ENCODE measurements around the gene NAA20.

NAA20 gene

GRCh38 chr20:20034486-20034885 is 17.3 kb downstream of the NAA20 start:
- TF ChIP-seq CTCF (IDR thresholded peaks at IDR 0.05; ENCODE audit: low read depth, low read length), result no peak
- H3K4me3 ChIP-seq (ENCODE audit: low read depth, low read length), result no peak overlapping the region

DNA sequence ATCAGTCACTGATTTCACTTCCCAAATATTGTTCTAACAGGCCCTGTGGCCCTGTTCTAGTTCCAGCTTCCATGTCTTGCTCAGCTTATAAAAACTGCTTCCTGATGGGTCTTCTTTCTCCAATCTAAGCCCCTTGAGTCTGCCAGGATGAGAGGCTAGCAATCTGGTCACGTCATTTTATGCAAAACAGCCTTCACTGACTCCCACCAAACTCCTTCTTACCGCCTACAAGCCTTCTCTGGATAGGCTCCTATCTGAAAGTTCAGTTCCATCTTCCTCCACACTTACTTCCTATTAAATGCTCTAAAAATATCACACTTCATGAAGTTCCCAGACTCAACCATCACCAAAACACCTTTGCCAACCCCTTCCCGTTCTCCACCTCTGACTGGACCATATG is 19.6 kb downstream of the NAA20 start:
- H3K4me3 ChIP-seq (ENCODE audit: low read depth, low read length), result no peak overlapping the region
- no peak for TF ChIP-seq CTCF (IDR thresholded peaks at IDR 0.05; ENCODE audit: low read depth, low read length)

GRCh38 chr20:20037960-20038359 is 20.8 kb downstream of the NAA20 start:
- H3K4me3 ChIP-seq (ENCODE audit: low read depth, low read length), result no peak overlapping the region
- TF ChIP-seq CTCF (IDR thresholded peaks at IDR 0.05; ENCODE audit: low read depth, low read length), result no peak

DNA sequence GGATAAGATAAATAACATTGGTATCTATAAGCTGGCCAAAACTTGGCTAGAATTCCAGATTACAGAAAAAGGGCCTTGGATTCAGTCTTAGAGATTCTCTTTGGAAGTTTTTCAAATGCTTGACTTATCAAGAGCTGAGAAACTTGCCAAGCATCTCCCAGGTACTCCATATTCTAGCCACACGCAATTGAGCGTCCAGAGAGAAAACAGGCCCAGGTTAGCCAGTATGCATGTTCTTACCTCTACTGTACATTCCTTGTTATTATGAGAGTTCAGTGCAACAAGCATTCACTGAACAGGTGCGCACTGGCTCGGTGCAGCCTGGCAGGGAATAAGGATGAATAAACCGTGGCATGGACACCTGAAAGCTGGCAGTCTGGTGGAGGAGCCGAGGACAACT is 21.4 kb downstream of the NAA20 start:
- H3K4me3 ChIP-seq (ENCODE audit: low read depth, low read length), result no peak overlapping the region
- no peak for TF ChIP-seq CTCF (IDR thresholded peaks at IDR 0.05; ENCODE audit: low read depth, low read length)

GRCh38 chr20:20039752-20040387 is 22.7 kb downstream of the NAA20 start:
- no peak overlapping the region for H3K4me3 ChIP-seq (ENCODE audit: low read depth, low read length)
- TF ChIP-seq CTCF (IDR thresholded peaks at IDR 0.05; ENCODE audit: low read depth, low read length), result no peak

DNA sequence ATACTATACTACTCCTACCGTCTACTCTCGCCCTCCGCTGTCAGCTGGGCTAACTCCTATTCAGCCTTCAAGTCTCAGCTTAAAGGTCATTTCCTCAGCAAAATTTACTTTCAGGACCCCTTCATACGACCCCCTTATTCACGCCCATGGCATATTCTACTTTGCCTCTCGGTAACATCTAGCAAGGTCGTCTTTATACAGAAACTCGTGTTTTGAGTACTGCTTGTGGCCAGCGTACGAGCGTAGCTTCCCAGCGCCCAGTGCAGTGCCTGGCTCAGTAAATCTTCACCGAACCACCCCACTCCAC is 34.6 kb downstream of the NAA20 start:
- H3K4me3 ChIP-seq (ENCODE audit: low read depth, low read length), result peak overlapping the region; percentile 100
- TF ChIP-seq CTCF (IDR thresholded peaks at IDR 0.05; ENCODE audit: low read depth, low read length), result no peak

- no peak for TF ChIP-seq CTCF (IDR thresholded peaks at IDR 0.05; ENCODE audit: low read depth, low read length)
- H3K4me3 ChIP-seq (ENCODE audit: low read depth, low read length), result peak within 1 kb of the TSS; percentile 100
These were observed 35.2 kb downstream of the NAA20 start, which contains the start of the genes CFAP61 and CRNKL1 for GRCh38 chr20:20052074-20052970. Gene CFAP61 (plus strand): TSS chr20:20052532. CDS start chr20:20056654, 4,122 bp downstream. Gene CRNKL1 (minus strand): TSS chr20:20052466. CDS start chr20:20052342, 124 bp downstream.
